Measurements from ENCODE around the gene NCBP2L.
"Not testable (repeated sequence)": the region's sequence is repeated elsewhere in the genome, so short reads cannot be mapped to it uniquely, and the experiment has no call there.

NCBP2L gene

GRCh38 chrX:107753187-107753586 is 24.3 kb upstream of the NCBP2L start:
- DNase-seq: no peak

- DNase-seq: no peak
Measured at GRCh38 chrX:107755721-107756120, 21.8 kb upstream of the NCBP2L start.

GRCh38 chrX:107758231-107758766 is 19.2 kb upstream of the NCBP2L start:
- DNase-seq: no peak

GRCh38 chrX:107760304-107761077 is 17.0 kb upstream of the NCBP2L start:
- no peak for DNase-seq

- no peak for DNase-seq
Measured at GRCh38 chrX:107763647-107764046, 13.9 kb upstream of the NCBP2L start.

GRCh38 chrX:107764845-107765608 is 12.5 kb upstream of the NCBP2L start:
- DNase-seq: no peak

GRCh38 chrX:107766470-107767150 is 10.9 kb upstream of the NCBP2L start:
- DNase-seq: no peak

GRCh38 chrX:107768051-107768450 is 9.5 kb upstream of the NCBP2L start:
- no peak for DNase-seq

GRCh38 chrX:107769581-107770317 is 7.8 kb upstream of the NCBP2L start:
- no peak for DNase-seq

GRCh38 chrX:107773206-107773605 is 4.3 kb upstream of the NCBP2L start:
- DNase-seq: no peak

GRCh38 chrX:107773906-107774435 is 3.6 kb upstream of the NCBP2L start:
- no peak for DNase-seq

GRCh38 chrX:107775000-107775733 is 2.4 kb upstream of the NCBP2L start:
- DNase-seq: no peak

GRCh38 chrX:107775734-107776511 is 1.6 kb upstream of the NCBP2L start, which contains the start of gene TSC22D3:
Gene TSC22D3 (minus strand): TSS chrX:107775787. CDS start chrX:107775419, 368 bp downstream.
- peak; percentile 62 for DNase-seq

- peak; percentile 88 for DNase-seq
Measured at GRCh38 chrX:107776649-107777535, 641 bp upstream of the NCBP2L start.

- DNase-seq: no peak
Measured at GRCh38 chrX:107780525-107780924, 3.0 kb downstream of the NCBP2L start.

GRCh38 chrX:107787827-107788226 is 10.3 kb downstream of the NCBP2L start:
- DNase-seq: no peak

GRCh38 chrX:107804427-107804826 is 26.9 kb downstream of the NCBP2L start:
- DNase-seq: no peak

GRCh38 chrX:107805179-107805578 is 27.6 kb downstream of the NCBP2L start:
- no peak for DNase-seq

- DNase-seq: not testable (repeated sequence)
Measured at GRCh38 chrX:107810053-107810452, 32.5 kb downstream of the NCBP2L start.

All from CD4-positive, alpha-beta T cell treated with Interleukin-17A for 1 hour (primary cell).